ENCODE measurements around the gene PRSS33.

Gene PRSS33

DNA sequence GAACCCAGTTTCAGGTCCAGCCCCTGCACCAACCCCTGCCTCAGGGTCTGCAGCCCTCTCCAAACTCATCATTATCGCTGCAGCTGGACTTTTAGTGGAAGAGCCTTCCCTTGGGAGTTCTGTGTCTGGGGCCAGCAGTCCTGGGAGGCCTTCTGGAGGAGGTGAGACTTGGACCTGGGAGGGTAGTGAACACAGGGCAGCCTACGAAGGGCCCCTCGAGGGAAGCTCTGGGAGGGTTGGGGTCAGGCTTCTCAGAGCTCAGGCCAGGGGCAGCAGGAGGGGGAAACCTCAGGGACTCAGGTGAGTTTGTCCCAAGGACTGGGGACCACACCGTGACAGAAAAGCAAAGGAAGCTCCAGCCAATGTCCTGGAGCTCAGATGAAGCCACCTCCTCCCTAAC, 46.2 kb downstream of the PRSS33 start:
- DNase-seq (ENCODE audit: low read depth in 2 of 2), result no peak

DNA sequence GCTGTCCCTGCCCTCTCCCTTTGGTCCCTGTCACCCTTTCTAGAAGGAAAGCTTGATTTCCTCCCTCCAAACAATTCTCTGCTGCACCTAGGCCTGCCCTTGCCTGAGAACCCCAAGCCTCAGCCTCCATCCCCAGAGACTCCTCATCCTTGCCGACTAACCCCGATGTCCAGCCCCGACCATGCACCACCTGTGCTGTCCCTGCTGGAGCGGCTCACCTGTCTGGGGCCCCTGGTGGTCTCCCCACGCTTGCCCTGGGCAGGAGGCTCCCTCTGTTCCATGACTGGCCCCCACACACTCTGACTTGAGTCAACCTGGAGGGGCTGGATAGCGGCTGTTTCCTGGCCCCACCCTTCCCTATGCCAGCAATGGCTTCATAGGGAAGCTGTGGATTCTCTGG, 46.9 kb downstream of the PRSS33 start:
- DNase-seq (ENCODE audit: low read depth in 2 of 2), result no peak

DNA sequence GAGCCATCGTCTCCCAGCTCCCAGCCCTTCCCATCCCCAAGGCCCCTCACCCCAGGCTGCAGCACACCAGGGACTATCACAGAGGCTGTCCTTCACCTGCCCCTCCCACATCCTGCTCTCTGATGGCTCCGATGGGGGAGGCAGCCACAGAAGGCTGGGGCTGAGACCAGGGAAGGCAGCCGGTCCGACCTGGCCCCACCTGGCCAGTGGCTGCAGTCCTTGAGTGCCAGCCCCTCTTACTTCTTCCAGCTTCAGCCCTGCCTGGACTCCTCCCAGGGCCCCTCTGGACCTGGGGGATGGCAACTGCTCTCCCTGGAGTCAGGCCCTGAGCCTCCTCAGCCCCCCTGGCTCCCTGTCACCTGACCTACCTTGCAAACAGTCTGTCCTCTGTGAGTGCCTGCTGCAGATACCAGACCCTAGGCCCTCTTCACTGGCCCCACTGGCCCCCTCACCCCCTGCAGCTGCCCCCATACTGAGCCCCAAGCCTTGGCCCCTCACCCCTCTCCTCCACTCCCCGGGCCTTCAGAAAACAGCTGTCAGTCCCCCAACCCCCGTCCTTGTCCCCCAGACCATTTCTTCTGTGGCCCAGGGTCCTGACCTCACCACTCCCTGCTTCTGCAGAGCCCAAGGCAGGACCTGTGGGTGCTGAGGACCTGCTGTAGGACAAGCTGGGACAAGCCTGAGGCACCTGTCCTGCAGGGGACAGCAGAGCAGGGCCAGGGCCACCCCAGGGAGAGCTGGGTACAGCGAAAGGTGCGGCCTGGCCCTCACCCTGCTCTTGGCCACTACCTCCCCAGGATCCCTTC, 47.5 kb downstream of the PRSS33 start:
- no peak for DNase-seq (ENCODE audit: low read depth in 2 of 2)

DNA sequence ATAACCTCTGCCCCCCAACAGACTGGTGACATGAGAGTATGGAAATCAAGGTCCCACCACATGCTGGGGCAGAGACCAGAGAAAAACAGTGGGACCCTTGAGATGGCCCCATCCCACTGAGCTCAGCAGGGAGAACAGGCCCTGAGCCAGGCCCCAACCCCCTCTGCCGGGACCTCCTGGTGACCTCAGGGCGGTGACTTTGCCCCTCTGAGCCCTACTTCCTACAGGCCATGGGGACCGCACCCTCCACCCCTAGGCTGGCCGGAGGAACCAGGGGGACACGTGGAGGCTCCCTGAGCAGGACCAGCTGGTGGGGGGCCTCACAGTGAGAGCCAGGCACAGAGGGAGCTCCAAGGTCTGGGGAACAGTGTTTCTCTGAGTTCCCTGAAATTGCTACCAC, 48.7 kb downstream of the PRSS33 start:
- DNase-seq (ENCODE audit: low read depth in 2 of 2), result no peak

DNA sequence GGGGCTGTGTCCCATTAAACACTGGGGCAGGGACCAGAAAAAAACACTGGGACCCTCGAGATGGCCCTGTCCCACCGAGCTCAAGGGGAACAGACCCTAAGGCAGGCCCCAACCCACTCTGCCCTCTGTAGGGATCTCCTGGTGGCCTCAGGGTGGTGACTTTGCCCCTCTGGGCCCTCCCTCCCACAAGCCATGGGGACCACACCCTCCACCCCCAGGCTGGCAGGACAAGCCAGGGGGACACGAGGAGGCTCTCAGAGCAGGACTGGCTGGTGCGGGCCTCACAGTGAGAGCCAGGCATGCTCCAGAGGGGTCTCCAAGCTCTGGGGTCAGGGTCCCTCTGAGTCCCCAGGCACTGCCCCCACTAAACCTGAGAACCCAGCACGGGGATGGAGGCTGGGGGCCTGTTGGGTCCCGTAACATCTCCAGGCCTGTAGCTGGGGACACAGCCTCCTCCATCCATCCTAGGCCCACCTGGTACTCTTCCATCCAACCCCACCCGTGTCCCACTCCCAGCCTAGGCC, 49.4 kb downstream of the PRSS33 start:
- no peak for DNase-seq (ENCODE audit: low read depth in 2 of 2)

DNA sequence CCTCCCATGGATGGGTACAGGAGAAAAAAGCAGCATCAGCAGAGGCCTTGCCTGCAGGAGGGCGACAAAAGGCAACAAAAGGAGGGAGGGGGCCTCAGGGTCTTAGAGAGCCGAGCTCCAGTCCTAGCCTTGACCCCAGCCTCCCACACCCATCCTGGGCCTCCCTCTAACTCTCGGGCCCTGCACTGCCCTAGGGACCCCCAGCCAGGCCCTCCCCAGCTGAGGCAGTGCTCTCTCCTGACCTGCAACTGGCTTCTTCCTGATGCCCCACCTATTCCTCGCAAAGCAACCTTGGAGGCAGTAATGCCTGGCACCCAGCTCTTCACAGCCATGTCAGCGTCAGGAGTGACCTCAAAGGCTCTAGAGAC, 50.1 kb downstream of the PRSS33 start:
- no peak for DNase-seq (ENCODE audit: low read depth in 2 of 2)

DNA sequence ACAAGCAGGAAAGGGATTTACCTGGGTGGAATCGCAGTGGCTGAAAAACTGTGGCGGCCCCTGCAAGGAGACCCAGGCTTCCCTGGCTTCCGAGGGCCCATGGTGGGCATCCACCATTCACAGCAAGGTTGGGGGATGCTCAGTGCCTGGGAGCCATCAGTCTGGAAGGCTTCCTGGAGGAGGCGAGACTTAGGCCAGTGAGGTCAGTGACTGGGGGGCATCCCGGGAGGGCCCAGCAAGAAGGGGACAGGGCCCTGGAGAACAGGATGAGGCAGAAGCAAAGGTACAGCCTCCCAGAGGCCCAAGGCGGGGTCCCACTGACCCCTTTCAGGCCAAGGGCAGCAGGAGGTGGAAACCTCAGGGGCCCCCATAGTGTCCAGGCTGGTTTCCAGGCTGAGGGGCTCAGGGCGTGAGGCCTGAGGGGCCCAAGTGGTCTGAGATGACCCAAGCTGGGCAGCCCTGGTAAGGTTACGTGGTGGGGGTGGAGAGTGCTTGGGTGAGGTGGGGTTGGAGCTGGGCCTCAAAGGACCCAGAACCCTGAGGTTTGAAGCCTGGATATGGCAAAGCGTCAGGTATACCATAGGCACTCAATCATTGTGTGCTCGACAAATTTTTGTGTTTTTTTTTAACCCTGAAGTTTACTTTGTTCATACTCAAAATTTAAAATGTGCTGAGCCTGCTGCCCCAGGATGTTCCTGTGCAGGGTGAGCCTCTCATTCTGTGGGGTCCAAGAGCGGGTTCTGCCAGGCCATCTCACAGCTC, 50.7 kb downstream of the PRSS33 start:
- no peak for DNase-seq (ENCODE audit: low read depth in 2 of 2)

DNA sequence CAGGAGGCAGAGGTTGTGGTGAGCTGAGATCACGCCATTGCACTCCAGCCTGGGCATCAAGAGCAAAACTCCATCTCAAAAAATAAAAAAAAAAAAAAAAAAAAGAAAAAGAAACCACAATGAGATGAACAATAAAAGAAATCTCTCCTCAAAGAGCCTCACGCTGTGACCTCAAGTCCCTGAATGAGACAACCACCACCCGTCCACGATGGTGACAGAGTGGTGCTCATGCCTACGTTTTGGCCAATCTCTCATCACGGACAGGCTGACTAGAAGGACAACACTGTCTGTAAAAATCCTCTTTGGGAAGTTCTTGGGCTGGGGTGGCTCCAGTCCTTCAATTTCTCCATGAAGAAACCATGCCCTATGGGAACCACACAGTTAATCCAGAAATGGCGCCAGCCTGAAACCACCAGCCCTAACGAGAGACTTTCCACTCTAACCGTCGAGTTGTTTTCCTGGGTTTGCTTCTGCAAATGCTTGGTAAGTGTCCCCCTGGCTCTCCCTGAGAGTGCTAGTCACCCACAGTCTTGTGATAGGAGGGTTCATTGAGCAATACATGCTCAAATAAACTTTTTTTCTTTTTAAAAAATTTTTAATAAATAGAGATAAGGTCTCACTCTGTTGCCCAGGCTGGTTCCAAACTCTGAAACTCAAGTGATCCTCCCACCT, 52.4 kb downstream of the PRSS33 start:
- no peak for DNase-seq (ENCODE audit: low read depth in 2 of 2)
